CD4-positive, alpha-beta T cell treated with Interleukin-6 at 100 ng/mL for 8 hours (primary cell): ENCODE results near the gene CALML6.
"Not testable (repeated sequence)": the region's sequence is repeated elsewhere in the genome, so short reads cannot be mapped to it uniquely, and the experiment has no call there.

Source experiments
- DNase-seq: peaks from one replicate; pipeline ENCODE4 v3.0.0-alpha.2; 2020; ENCODE audit warnings: mixed read lengths, low spot score

The CALML6 gene

DNA sequence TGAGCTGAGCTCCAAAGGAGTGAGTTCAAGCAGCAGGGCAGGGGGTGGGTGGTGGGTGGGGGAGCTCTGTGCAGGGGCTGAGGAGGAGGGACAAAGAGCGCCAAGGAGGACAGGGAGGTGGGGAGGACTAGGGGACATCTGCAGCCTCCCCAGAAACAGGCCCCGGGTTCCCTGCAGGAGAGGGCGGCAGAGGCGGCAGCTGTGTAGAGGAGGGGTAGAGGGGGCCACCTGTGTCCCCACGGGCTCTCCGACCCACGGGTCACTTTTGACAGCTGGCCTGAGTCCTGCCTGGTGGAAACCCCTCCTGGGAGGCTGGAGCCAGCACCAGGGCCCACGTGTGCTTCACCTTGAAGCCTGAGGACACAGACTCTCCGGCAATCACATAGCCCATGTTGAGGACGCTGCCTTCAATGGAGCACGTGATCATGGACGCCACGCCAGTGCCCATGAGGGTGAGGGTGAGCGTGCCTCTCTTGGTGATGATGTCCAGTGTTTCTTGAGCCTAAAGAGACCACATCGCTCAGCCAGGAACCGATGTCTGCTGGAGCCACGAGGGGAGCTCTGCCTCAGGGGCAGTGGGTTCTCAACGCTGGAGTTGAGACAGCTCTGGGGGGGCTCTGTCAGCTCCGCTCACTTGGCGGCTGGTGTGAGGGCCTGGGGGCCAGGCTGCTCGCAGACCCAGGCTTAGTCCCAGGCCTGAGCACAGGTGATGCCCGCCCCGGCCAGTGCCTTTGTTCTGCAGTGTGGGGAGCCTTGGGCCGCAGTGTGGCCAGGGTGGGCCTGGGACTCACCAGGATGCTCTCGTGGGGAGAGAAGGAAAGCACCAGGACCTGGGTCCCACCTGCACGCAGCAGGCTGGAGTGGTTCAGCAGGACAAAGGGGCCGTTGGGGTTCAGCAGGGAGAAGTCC, 10.6 kb downstream of the CALML6 start:
- no peak for DNase-seq

DNA sequence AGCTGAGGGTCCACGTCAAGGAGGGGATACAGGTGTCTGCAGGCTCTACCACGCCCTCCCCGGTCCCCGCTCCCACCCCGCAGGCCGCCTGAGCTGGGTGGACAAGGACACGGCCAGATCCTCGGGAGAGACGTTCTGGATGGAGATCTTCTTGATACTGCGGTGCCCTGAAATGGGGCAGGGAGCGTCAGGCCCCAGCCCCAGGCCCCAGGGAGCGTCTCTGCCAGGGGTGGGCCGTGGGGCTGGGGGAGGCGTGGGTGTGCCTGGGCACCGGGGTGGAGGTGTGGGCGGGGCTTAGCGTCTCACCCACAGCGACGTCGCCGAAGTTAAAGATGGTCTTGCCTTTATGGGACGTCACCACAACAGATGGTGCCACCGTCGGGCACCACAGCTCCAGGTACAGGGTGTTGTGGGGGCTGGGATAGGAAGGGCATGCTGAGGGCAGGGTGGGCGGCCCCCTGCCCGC, 11.3 kb downstream of the CALML6 start:
- DNase-seq, result no peak

- no peak for DNase-seq
These were observed 12.0 kb downstream of the CALML6 start for GRCh38 chr1:1926886-1927660.

DNA sequence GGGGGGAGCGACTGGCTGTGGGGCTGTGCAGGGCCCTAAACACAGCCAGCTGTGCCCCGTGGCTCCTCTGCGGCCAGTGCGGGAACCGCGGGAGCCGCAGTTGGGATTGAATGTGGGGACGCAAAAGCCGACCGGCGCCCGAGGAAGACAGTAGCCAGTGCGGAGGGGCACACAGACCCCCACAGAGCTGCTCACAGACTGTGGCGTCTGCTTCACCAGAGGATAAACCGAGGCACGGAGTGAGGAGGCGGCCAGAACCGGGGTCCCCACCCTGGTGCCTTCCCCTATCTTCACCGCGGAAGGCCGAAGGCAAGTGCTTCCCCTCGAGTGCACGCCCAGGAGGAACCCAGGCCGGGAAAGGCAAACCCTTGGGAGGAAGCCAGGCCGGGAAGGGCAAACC, 12.7 kb downstream of the CALML6 start:
- DNase-seq, result no peak

GRCh38 chr1:1928231-1929101, 13.4 kb downstream of the CALML6 start:
- DNase-seq, result no peak

DNA sequence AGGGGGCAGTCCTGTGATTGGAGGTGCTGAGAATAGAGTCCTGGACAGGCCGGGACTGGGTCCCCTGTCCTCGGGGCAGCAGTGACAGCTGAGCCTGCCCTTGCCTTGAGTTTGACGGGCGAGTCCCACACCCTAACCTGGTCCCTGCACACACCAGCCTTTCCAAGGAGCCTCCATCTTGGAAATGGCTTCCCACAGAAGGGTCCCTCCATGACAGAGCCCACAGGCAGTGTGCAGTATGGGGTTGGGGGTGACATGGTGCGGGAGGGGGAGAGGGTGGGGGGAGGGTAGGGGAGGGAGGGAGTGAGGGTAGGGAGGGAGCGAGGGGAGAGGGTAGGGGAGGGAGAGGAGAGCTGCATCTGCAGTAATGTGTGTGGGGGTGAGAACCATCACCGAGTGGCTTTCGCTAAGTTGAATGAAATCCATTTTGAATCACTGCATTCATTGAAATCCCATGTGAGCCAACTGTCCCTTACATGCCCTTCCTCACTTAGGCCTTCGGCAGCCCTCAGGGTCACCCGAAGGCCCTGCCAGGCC, 14.1 kb downstream of the CALML6 start:
- no peak for DNase-seq

- DNase-seq, result no peak
These were observed 14.8 kb downstream of the CALML6 start for GRCh38 chr1:1929639-1930545.

- DNase-seq, result not testable (repeated sequence)
These were observed 19.8 kb downstream of the CALML6 start for GRCh38 chr1:1934848-1935247.

DNA sequence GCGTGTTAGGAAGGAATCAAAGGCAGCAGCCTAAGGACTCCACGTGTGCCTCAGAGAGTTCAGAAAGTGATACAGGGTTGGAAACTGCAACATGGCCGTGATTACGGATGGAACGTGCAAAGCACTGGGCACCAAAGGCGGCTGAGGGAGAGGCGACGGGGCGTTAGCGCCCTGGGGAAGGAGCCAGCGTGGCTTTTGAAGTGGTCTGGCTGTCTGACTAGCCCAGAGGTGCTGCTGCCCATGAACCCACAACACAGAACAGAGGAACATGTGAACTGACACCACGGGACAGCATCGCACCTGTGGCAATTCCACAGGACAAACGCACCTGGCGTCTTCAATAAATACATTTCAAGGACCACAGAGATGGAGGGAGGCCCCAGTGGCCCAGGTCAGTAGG, 22.0 kb downstream of the CALML6 start:
- DNase-seq, result no peak

DNA sequence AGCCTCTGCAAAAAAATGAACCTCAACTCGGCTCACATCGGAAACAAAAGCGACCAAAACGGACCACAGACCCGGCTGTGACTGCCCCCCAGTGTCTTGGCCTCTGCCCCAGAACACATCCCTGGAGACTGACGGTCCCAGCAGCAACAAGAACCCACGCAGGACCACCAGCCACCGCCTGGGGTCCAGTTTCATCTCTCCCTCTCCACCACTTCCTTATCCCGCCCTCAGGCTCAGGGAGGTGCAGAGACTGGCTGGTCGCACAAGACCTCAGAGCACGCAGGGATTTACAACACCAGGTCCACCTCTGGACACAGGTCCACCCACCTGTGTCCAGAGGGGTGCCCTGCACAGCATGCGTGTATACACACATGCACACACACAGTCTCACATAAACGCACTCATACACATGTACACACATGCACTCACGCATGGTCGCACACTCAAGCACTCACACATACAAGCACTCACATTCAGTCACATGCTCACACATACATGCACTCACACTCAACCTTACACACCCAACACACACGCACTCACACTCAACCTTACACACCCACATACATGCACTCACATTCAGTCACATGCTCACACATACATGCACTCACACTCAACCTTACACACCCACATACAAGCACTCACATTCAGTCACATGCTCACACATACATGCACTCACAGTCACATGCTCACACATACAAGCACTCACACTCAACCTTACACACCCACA, 22.7 kb downstream of the CALML6 start:
- no peak for DNase-seq

GRCh38 chr1:1938276-1938573, 23.2 kb downstream of the CALML6 start:
- DNase-seq, result no peak

DNA sequence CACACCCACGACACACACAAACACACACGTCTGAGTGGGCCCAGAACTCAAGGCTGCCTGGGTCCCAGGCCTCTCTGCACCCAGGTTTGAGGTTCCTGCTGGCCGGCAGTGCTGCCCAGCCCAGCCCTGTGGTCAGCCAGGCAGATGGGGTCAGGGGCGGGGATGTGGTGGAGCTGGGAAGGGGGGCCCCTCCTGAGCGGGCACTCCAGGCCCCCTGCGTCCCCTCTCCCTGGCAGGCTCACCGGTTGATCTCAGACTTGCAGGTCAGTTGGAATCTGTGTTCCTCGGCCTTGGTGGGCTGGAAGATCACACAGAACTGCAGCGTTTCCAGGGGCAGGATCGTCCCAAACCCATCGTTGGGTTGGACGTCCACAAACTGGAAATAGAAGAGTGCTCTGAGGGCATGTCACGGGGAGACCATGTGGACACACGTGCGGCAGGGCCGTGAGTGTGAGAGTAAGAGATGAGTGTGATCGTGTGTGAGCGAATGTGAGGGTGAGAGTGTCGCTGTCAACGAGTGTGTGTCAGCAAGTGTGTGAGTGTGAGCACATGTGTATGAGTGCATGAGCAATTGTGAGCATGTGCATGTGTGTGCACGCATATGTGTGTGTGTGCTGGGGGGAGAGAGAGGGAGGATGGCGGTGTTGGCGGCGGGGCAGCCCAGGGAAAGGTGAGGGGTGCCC, 23.7 kb downstream of the CALML6 start:
- no peak for DNase-seq

DNA sequence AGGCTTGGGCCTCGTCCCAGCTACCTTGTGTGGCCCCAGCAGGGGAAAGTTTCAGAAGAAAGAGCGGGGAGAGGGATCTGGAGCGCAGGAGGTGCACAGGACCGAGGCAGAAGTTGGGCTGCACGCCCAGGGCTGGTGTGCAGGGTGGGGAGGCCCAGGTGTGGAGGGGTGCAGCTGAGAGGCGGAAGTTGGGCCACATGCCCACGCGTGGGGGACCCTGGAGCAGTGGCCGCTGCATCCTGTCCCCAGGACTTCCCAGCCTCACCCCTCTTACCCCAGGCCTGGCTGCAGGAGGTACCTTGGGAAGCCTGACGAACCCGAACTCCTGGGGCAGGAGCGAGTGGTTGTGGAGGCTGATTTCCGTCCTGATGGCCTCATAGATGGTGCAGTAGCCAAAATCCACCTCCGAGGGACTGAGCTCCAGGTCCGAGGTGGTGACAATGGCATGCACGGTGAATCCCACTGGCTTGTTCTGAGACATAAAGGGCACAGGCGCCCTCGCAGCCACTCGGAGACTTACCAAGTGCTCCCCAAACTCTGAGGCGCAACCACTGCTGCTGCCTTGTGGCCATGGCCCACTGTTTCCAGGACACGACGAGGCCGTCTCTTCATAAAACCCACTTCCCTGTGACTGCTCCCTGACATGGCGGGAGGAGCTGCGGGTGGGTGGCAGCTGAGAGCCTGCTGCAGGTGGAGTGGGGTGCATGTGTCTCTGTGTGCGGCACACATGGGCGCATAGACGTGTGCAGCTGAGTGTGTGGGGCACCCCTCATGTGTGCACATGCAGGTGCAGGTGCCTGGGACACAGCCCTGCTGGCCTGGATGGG, 24.4 kb downstream of the CALML6 start:
- no peak for DNase-seq

DNA sequence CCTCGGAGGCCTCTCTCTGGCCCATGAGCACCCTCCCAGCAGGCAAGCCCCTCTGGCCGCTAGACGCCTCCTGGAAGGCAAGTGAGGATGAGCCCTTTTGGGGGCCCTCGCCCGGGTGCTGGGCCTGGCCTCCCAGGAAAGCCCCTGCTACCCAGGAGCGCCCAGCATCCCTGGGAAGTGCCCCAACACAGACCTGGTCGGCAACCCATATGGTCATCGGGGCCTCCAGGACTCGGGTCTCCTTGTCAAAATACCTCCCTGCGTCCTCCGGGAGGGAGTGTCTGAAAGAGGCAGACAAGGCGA, 25.0 kb downstream of the CALML6 start:
- DNase-seq, result no peak

GRCh38 chr1:1941211-1941841, 26.3 kb downstream of the CALML6 start:
- DNase-seq, result no peak

DNA sequence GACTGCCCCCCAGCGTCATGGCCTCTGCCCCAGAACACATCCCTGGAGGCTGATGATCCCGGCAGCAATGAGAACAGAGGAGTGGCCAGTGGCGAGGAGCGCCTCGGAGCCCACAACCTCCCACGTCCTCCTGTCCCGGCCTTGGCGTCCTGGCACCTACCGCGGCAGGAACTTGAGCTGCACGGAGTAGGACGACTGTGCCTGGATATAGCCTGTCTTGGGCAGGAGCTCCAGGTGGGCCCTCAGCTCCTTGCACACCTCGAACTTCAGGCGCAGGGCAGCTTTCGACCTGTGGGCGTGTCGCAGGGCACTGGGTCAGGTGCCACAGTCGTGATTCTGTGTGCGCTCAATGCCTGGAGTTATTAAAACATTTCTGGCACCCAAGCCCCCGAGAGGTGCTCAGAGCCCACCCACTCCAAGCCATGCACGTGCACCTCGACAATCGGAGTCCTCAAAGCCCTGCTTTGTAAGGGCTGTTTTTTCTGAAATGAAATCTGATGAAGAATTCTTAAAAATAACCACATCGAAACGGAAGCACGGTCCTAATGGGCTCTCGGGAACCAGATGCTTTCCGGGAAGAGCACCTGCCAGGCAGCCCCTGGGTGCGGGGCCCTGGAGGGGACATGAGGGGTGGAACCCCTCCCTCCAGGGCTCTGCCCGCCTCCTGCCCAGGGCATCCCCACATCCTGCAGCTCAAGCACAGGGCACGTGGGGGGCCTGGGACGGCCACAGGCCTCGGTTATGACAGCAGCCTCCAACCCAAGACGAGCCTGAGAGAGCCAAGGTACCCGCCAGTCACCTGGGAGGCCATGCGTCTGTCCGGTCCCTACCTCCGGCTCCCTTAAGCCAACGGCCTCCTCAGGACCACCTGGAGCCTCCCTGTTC, 27.1 kb downstream of the CALML6 start:
- DNase-seq, result no peak
